ENCODE measurements around the gene NOP14.

DNA sequence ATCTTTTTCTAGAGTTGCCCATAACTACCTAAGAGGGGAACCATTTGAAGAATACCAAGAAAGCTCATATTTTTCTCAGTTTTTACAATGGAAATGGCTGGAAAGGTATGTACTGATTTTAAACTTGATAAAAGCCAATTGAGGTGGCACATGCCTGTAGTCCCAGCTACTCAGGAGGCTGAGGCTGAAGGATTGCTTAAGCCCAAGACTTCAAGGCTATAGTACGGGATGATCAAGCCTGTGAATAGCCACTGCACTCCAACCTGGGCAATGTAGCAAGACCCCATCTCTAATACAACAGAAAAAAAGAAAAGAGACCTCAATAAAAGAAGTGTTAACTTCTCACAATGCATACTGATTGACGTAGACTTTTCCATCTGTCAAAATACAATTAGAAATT is 44.5 kb upstream of the NOP14 start:
- TF ChIP-seq, protein P1, sequence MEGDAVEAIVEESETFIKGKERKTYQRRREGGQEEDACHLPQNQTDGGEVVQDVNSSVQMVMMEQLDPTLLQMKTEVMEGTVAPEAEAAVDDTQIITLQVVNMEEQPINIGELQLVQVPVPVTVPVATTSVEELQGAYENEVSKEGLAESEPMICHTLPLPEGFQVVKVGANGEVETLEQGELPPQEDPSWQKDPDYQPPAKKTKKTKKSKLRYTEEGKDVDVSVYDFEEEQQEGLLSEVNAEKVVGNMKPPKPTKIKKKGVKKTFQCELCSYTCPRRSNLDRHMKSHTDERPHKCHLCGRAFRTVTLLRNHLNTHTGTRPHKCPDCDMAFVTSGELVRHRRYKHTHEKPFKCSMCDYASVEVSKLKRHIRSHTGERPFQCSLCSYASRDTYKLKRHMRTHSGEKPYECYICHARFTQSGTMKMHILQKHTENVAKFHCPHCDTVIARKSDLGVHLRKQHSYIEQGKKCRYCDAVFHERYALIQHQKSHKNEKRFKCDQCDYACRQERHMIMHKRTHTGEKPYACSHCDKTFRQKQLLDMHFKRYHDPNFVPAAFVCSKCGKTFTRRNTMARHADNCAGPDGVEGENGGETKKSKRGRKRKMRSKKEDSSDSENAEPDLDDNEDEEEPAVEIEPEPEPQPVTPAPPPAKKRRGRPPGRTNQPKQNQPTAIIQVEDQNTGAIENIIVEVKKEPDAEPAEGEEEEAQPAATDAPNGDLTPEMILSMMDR (conservative IDR thresholded peaks at IDR 0.05 in 1 of 2, IDR thresholded peaks at IDR 0.05 in 1 of 2; ENCODE audit: extremely low read depth in 1 of 2, insufficient read depth in 1 of 2, low read depth in 1 of 2, low read length in 2 of 2), result no peak
- TF ChIP-seq EZH2 (IDR thresholded peaks at IDR 0.05; ENCODE audit: borderline replicate concordance, low read length), result no peak
